Dedifferentiated amniotic fluid mesenchymal stem cell (primary cell): ENCODE results near the gene FAM3D.
A peak's percentile ranks its signal among the peaks of the same experiment; 100 is the strongest.

Source experiments
- DNase-seq: peaks from one replicate; pipeline ENCODE4 v3.0.0-alpha.2; 2016; ENCODE audit errors: extremely low spot score

The FAM3D gene

GRCh38 chr3:58656631-58657030 lies 9.9 kb downstream of the FAM3D start:
- DNase-seq: no peak

- no peak for DNase-seq
Observed at GRCh38 chr3:58654466-58654865, 12.1 kb downstream of the FAM3D start.

GRCh38 chr3:58652624-58653023 lies 13.9 kb downstream of the FAM3D start:
- no peak for DNase-seq

- DNase-seq: no peak
Observed at GRCh38 chr3:58651276-58651675, 15.3 kb downstream of the FAM3D start.

DNA sequence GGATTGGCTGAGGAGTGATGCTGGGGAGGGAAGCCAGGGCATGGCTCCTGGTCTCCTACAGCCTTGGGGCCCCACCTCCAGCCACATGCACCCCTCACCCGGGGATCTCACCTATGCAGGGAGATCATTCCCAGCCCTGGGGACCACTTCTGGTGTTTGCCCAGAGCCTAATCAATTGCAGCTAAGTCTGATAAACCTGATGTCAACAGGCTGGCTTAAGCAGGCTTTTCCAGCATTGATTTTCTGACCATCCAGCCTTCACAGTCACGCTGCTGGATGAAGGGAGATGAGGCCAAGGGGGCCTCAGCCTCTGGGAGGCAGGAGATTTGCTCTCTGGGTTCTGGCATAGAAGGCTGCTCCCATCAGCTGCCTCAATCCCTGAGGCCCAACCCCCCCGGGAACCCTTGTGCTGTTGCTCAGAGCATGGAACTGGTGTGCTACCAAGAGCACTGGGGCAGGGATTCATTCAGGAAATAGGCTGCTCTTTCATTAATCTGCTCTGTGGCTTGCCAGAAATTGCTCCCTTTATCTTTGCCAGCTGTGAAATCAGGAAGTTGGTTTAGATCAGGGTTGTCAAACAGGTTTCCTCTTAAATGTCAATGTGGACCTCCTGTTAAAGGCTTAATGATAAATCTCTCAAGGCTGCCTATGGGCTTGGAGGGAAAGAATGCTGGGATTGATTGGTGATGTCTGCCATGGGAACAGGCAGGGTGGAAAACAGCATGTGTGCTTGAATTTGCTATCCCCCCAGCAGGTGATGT lies 19.0 kb downstream of the FAM3D start:
- DNase-seq: no peak

- DNase-seq: no peak
Observed at GRCh38 chr3:58646503-58646902, 20.1 kb downstream of the FAM3D start.

- no peak for DNase-seq
Observed at GRCh38 chr3:58645726-58646125, 20.8 kb downstream of the FAM3D start.

- DNase-seq: no peak
Observed at GRCh38 chr3:58642846-58643245, 23.7 kb downstream of the FAM3D start.

DNA sequence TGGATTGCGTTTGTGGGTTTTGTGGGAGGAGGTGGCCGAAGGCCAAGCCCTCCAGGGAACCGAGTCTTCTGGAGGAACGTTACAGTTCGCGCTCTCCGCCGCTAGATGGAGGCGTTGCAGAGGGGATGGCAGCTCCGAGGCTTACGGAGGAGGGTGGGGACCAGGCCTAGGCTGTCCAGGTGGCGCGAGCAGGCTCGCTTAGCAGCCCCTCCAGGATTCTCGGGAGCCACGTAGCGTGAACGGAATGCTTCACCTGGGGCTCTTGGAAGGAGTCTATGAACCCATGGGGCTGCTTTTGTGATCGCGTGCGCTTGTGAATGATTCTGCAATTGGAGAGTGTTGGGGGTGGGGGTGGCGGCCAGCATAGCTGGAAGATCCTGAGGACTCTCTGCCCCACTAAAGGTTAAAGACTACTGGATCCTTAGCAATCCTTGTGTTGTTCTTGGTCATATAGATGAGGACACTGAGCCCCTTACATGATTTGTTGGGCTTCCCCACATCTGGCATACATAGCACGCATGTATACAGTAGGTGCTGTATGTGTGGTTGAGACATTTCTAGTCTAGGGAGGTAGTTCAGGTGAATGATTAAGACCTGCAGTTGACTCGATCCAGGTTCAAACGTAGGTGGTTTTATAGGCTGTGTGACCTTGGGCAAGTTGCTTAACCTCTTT lies 25.7 kb downstream of the FAM3D start:
- peak; percentile 68 for DNase-seq

GRCh38 chr3:58639842-58640241 lies 26.7 kb downstream of the FAM3D start:
- DNase-seq: no peak

GRCh38 chr3:58639001-58639400 lies 27.6 kb downstream of the FAM3D start:
- no peak for DNase-seq

DNA sequence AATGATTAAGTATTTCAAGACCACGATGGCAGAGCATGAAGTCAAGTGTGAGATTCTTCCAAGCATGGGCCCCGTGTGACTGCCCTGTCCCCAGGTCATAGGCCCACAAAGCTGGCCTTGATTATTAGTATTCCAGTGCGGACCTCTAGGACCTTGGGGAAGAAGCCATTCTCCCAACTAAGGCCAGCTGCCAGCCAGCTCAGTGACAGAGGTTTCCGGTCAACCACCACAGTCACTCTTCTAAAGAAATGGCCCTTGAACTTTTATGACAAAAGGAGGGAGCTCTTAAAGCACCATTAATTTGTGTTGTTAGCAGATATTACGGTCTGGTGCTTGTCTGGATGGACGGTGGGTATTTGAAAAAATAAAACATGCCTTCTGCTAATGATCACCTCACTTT lies 28.0 kb downstream of the FAM3D start:
- DNase-seq: no peak

- no peak for DNase-seq
Observed at GRCh38 chr3:58637509-58637908, 29.1 kb downstream of the FAM3D start.

DNA sequence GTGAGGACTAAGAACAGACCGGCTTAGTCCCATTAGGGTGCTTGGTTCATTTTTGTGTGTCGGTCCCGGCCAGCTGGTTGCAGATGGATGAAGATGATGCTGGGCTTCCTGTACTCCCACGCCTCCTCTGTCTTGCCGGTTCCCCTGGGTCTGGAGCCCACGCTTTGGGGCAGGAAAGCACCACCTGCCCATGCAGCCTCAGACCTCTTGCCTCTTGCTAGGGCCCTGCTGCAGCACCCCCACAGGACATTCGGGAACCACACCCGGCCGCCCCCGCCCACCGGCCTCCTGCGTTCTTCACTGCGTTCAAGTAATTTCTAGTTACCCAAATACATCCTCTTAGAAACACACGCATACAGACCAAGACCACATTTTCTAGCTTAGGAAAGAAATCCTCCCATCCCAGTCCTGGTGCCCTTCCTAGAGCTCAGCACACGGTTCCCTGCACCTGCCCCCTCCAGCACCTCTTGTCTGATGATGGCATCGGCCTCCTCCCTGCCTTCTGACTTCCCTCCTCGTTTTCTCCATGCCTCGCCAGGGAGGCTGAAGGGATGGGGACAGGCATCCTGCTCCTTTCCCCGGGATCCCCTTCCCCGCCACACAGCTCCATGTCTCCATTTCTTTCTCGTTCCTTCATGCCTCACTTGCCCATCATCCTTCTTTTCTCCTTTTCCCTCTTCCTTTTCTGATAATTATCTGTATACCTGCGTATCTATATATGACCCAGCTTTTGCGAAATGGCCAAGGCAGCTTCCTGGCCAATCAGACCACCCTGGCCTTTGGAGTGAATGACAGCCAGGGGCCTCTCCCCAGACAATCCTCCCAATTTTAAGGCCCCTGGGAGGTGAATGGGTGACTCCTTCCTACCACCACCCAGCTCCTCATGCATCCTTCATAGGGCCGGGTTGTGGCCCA lies 30.9 kb downstream of the FAM3D start:
- no peak for DNase-seq

- no peak for DNase-seq
Observed at GRCh38 chr3:58633157-58633865, 33.3 kb downstream of the FAM3D start.

GRCh38 chr3:58631742-58632141 lies 34.8 kb downstream of the FAM3D start:
- no peak for DNase-seq

- DNase-seq: no peak
Observed at GRCh38 chr3:58630710-58631092, 35.9 kb downstream of the FAM3D start.

- DNase-seq: peak; percentile 66
Observed at GRCh38 chr3:58630076-58630709, 36.4 kb downstream of the FAM3D start.

- no peak for DNase-seq
Observed at GRCh38 chr3:58629629-58630028, 36.9 kb downstream of the FAM3D start.

DNA sequence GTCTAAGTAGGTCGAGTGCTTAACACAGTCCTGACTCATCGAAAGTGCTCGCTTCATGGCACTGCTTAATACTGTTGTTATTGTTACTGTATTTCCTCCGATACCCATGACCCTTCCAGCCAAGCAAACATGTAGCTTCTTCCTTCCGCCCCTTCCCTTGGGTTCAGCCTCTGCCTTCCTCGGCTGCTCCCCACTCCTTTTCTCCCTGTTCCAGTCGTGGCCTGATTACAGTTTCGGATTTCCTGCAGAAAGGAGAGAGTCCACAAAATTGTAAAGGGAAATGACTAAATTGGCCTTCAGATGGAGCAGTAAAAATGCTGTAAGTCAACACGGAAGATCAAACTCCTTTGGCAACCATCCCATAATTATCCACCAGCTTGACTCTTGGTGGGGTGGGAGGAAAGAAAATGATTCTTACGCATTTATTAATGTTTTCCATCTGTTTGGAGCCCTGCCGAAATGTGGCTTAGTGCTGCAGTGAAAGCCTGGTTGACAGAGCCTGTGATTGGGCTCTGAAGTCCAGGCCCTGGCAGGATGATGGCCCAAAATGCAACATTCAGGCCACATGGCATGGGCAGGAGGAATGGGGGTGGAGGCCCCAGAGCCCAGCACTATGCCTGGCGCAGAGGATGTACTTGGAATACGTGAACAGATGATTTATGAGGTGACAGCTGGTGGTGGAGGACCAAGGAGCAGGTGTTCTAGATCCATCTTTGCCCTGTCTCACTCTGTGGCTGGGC lies 37.6 kb downstream of the FAM3D start:
- peak; percentile 87 for DNase-seq

DNA sequence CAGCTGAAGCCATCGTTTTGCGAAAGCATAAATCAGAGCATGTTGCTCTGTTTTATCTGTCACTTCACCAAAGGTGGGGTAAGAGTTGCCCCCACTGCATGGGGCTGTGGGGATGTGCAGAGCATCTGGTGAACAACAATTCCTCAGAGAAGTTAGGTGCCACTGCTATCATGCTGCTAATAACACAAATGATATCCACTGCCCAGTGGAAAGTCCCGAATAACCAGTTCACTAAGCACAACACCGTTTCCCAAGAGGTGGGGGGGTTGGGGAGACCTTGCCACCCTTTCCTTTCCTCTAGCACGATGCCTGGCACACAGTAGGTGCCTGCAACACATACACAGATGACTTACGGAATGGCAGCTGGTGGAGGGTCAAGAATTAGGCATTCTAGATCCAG lies 38.6 kb downstream of the FAM3D start:
- no peak for DNase-seq
